ENCODE measurements around the gene TOM1L2. TPM values are rescaled to one million over a fixed set of nuclear protein-coding genes. Genes with fewer than 3 reads are reported as not detected.

The TOM1L2 gene
- total RNA-seq, 1 experiment from 2014 or later: 45.2 TPM

DNA sequence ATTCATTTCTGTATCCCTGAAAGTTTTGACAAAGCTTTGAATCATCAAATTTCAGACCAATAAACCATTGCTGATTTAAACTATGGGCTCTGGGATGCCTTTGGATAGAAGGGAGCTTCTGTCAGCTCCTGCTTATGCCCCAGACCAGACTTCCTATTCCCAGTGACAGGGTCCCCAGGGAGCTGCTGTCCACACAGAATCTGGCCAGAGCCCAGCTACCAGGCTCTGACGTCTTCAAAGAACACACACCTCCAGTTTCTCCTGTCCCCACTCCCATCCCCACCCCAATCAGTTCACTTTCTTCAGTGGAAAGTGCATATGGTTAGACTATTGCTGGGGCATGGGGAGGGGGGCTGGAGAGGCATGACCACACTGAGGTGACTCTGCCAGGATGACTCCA is 83.8 kb downstream of the TOM1L2 start:
- BruUV-seq (replicated peaks): no TSS peak
- DNase-seq (ENCODE audit: low read depth, low spot score) (no peak), ATAC-seq (no peak)
- Histone ChIP-seq H3K27me3 (ENCODE audit: control insufficient read depth, insufficient read depth, low read length) (no peaks in the 10 kb centered on the region), H3K27ac (ENCODE audit: low read length) (no peak overlapping the region), H3K36me3 (ENCODE audit: control insufficient read depth, insufficient read depth, low read length) (no peaks in the 10 kb centered on the region), H3K9me3 (ENCODE audit: control insufficient read depth, insufficient read depth, low read depth, low read length) (no peaks in the 10 kb centered on the region), H3K4me1 (ENCODE audit: control insufficient read depth, insufficient read depth, low read length) (no peaks in the 10 kb centered on the region; the same call in 1 of the 2 replicates), H3K4me3 (ENCODE audit: low read depth in 2 of 2, low read length in 2 of 2) (no peak overlapping the region)
- in situ Hi-C loops (cut with HindIII; ENCODE audit: low pct_unique_long_range_greater_than_20kb, low sequenced_read_pairs) (no loop called here), intact Hi-C loops (cut with micrococcal nuclease; ENCODE audit: unreplicated experiment) (no loop called here)
- ChIA-PET CTCF (interaction anchor here (1.4 kb wide), 1 partner anchor 31 kb away, joined by 7 read pairs; no protein-coding TSS in a partner anchor), POLR2A (no interaction called here)
- no peak for TF ChIP-seq SIN3A (IDR thresholded peaks at IDR 0.05; ENCODE audit: borderline replicate concordance, insufficient read depth, low read depth, low read length)
- no peak for TF ChIP-seq TCF7L2 (IDR thresholded peaks at IDR 0.05; ENCODE audit: low read depth, low read length)
- TF ChIP-seq, protein P1, sequence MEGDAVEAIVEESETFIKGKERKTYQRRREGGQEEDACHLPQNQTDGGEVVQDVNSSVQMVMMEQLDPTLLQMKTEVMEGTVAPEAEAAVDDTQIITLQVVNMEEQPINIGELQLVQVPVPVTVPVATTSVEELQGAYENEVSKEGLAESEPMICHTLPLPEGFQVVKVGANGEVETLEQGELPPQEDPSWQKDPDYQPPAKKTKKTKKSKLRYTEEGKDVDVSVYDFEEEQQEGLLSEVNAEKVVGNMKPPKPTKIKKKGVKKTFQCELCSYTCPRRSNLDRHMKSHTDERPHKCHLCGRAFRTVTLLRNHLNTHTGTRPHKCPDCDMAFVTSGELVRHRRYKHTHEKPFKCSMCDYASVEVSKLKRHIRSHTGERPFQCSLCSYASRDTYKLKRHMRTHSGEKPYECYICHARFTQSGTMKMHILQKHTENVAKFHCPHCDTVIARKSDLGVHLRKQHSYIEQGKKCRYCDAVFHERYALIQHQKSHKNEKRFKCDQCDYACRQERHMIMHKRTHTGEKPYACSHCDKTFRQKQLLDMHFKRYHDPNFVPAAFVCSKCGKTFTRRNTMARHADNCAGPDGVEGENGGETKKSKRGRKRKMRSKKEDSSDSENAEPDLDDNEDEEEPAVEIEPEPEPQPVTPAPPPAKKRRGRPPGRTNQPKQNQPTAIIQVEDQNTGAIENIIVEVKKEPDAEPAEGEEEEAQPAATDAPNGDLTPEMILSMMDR (IDR thresholded peaks at IDR 0.05): no peak
- TF ChIP-seq, protein P2, sequence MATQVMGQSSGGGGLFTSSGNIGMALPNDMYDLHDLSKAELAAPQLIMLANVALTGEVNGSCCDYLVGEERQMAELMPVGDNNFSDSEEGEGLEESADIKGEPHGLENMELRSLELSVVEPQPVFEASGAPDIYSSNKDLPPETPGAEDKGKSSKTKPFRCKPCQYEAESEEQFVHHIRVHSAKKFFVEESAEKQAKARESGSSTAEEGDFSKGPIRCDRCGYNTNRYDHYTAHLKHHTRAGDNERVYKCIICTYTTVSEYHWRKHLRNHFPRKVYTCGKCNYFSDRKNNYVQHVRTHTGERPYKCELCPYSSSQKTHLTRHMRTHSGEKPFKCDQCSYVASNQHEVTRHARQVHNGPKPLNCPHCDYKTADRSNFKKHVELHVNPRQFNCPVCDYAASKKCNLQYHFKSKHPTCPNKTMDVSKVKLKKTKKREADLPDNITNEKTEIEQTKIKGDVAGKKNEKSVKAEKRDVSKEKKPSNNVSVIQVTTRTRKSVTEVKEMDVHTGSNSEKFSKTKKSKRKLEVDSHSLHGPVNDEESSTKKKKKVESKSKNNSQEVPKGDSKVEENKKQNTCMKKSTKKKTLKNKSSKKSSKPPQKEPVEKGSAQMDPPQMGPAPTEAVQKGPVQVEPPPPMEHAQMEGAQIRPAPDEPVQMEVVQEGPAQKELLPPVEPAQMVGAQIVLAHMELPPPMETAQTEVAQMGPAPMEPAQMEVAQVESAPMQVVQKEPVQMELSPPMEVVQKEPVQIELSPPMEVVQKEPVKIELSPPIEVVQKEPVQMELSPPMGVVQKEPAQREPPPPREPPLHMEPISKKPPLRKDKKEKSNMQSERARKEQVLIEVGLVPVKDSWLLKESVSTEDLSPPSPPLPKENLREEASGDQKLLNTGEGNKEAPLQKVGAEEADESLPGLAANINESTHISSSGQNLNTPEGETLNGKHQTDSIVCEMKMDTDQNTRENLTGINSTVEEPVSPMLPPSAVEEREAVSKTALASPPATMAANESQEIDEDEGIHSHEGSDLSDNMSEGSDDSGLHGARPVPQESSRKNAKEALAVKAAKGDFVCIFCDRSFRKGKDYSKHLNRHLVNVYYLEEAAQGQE (IDR thresholded peaks at IDR 0.05; ENCODE audit: insufficient read depth in 1 of 2, low read depth in 2 of 2, low read length in 1 of 2): no peak
- TF ChIP-seq POLR2AphosphoS5 (IDR thresholded peaks at IDR 0.05; ENCODE audit: low read depth, low read length): no peak

DNA sequence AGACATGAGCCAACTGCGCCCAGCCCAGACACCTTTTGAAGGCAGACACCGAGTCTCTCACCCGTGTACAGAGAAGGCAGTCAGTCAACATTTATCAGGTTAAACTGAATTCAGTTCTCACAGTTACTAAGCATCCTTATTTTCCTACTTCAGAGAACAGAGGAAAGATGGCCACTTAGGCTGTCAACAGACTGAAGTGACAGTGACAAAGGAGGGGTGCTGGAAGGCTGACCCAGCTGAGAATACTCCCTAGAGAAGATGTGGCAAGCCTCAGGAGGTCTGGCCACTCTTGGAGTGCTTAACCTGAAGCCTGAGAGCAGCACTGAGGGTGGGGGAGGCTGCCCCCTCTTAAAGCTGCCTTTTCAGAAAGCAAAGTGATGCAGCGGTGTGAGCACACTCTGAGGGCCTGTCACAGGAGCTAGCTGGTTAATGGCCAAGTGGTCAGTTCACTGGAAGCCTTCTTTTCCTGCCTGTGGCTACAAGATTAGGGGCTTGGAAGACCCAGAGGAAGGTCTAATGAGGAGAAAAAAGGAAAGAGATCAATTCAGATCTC is 84.4 kb downstream of the TOM1L2 start:
- POLR2A ChIA-PET: no interaction called here
- no TSS peak for BruUV-seq (replicated peaks)

More for the DNA sequence above, 84.4 kb downstream of the TOM1L2 start:
- Histone ChIP-seq H3K9me3 (ENCODE audit: control insufficient read depth, insufficient read depth, low read depth, low read length) (no peaks in the 10 kb centered on the region), H3K4me1 (ENCODE audit: control insufficient read depth, insufficient read depth, low read length) (no peaks in the 10 kb centered on the region; the same call in 1 of the 2 replicates), H3K27ac (ENCODE audit: low read length) (no peak overlapping the region), H3K36me3 (ENCODE audit: control insufficient read depth, insufficient read depth, low read length) (no peaks in the 10 kb centered on the region), H3K4me3 (ENCODE audit: low read depth in 2 of 2, low read length in 2 of 2) (no peak overlapping the region), H3K27me3 (ENCODE audit: control insufficient read depth, insufficient read depth, low read length) (no peaks in the 10 kb centered on the region)
- intact Hi-C loops (cut with micrococcal nuclease; ENCODE audit: unreplicated experiment) (no loop called here), in situ Hi-C loops (cut with HindIII; ENCODE audit: low pct_unique_long_range_greater_than_20kb, low sequenced_read_pairs) (no loop called here)
- ATAC-seq (no peak), DNase-seq (ENCODE audit: low read depth, low spot score) (no peak)
- TF ChIP-seq, protein P1 (IDR thresholded peaks at IDR 0.05): no peak
- TF ChIP-seq TCF7L2 (IDR thresholded peaks at IDR 0.05; ENCODE audit: low read depth, low read length) (no peak), SIN3A (IDR thresholded peaks at IDR 0.05; ENCODE audit: borderline replicate concordance, insufficient read depth, low read depth, low read length) (no peak), POLR2AphosphoS5 (IDR thresholded peaks at IDR 0.05; ENCODE audit: low read depth, low read length) (no peak)
- TF ChIP-seq, protein P2 (IDR thresholded peaks at IDR 0.05; ENCODE audit: insufficient read depth in 1 of 2, low read depth in 2 of 2, low read length in 1 of 2): no peak
- CTCF ChIA-PET: interaction anchor here (1.4 kb wide), 1 partner anchor 31 kb away, joined by 7 read pairs; no protein-coding TSS in a partner anchor

Data from Panc1 (cell line).